H1 (cell line): ENCODE results near the gene SPOCK2. TPM values are rescaled to one million over a fixed set of nuclear protein-coding genes. Genes with fewer than 3 reads are reported as not detected.
A peak's percentile ranks its signal among the peaks of the same experiment; 100 is the strongest.

Experiments
- CTCF ChIA-PET: fragments of 300-600 bp; sonication (Branson Sonifier 250); formaldehyde crosslinking; loops from one replicate; lab custom pipeline; 2021; ENCODE audit not compliant: partially characterized antibody; lab: Charles Lee
- POLR2A ChIA-PET: fragments of 300-600 bp; sonication (Branson Sonifier 250); formaldehyde crosslinking; loops from one replicate; lab custom pipeline; 2021; ENCODE audit warnings: inconsistent platforms; ENCODE audit not compliant: partially characterized antibody; lab: Charles Lee
- DNase-seq, 2 experiments: peaks; one replicate each; pipeline versions ENCODE4 v3.0.0 to v3.0.0-alpha.2; 2010 to 2022; ENCODE audit warnings: low spot score in 2 of 2, low read depth in 1 of 2, mixed read lengths in 1 of 2
- FAIRE-seq: peaks from 2 replicates; lab custom pipeline; 2011; peaks lifted over from hg19 to GRCh38; lab: Jason Lieb, UNC
- H2AFZ ChIP-seq: 2 replicates; pipeline ENCODE4 v1.8.1; 2012; ENCODE audit warnings: low read length, inconsistent platforms
- H2AK5ac ChIP-seq: 2 replicates; pipeline ENCODE4 v1.6.1; 2013; ENCODE audit warnings: low read depth, low read length
- H2BK120ac ChIP-seq: replicated peaks from 2 replicates; pipeline ENCODE3; 2013; ENCODE audit warnings: low read depth, low read length, inconsistent platforms
- H2BK12ac ChIP-seq: 2 replicates; pipeline ENCODE4 v1.6.1; 2013; ENCODE audit warnings: low read depth, low read length
- H2BK15ac ChIP-seq: 2 replicates; pipeline ENCODE4 v1.6.1; 2013; ENCODE audit warnings: low read length
- H2BK20ac ChIP-seq: 2 replicates; pipeline ENCODE4 v1.6.1; 2013; ENCODE audit warnings: low read length
- H2BK5ac ChIP-seq: 2 replicates; pipeline ENCODE4 v1.6.1; 2013; ENCODE audit warnings: low read depth, low read length
- H3K14ac ChIP-seq: 2 replicates; pipeline ENCODE4 v1.6.1; 2013; ENCODE audit warnings: inconsistent platforms; ENCODE audit not compliant: insufficient read length
- H3K18ac ChIP-seq: 2 replicates; pipeline ENCODE4 v1.6.1; 2013; ENCODE audit warnings: low read length; ENCODE audit errors: extremely low read depth
- H3K23ac ChIP-seq: 2 replicates; pipeline ENCODE4 v1.6.1; 2013; ENCODE audit warnings: inconsistent platforms; ENCODE audit not compliant: insufficient read length
- H3K23me2 ChIP-seq: 2 replicates; pipeline ENCODE4 v1.6.1; 2013; ENCODE audit warnings: low read depth, low read length
- H3K27ac ChIP-seq: 2 replicates; pipeline ENCODE4 v1.6.1; 2011; ENCODE audit warnings: low read depth, low read length, inconsistent platforms
- H3K27me3 ChIP-seq, 4 experiments: replicated peaks in 1 of 4; 1 replicate in 1 of 4; 2 replicates in 3 of 4; pipeline versions ENCODE4 v1.6.1 to v1.8.1; 2011 to 2013; ENCODE audit warnings: low read length in 3 of 4, mild to moderate bottlenecking in 3 of 4, inconsistent platforms in 2 of 4, mixed read lengths in 2 of 4, moderate library complexity in 1 of 4; ENCODE audit not compliant: control insufficient read depth in 3 of 4, insufficient read depth in 3 of 4; ENCODE audit errors: extremely low read depth in 1 of 4
- H3K36me3 ChIP-seq, 4 experiments: 2 replicates each; pipeline versions ENCODE4 v1.6.1 to v1.8.1; 2011 to 2013; ENCODE audit warnings: mild to moderate bottlenecking in 4 of 4, low read length in 3 of 4, moderate library complexity in 2 of 4, control low read depth in 1 of 4, inconsistent platforms in 1 of 4; ENCODE audit not compliant: insufficient read depth in 4 of 4, control insufficient read depth in 2 of 4
- H3K4ac ChIP-seq: replicated peaks from 2 replicates; pipeline ENCODE3; 2013; ENCODE audit warnings: low read length, low read depth, mixed read lengths, inconsistent platforms; ENCODE audit not compliant: insufficient read length
- H3K4me1 ChIP-seq, 4 experiments: replicated peaks in 1 of 4; 1 replicate in 1 of 4; 2 replicates in 3 of 4; pipeline versions ENCODE4 v1.6.1 to v1.8.1; 2011 to 2013; ENCODE audit warnings: low read length in 3 of 4, inconsistent platforms in 2 of 4, mixed read lengths in 1 of 4; ENCODE audit not compliant: insufficient read depth in 4 of 4, control insufficient read depth in 3 of 4
- H3K4me2 ChIP-seq, 2 experiments: 2 replicates each; pipeline versions ENCODE4 v1.6.1 to v1.8.1; 2011 to 2013; ENCODE audit warnings: low read depth in 2 of 2, low read length in 2 of 2, control low read depth in 1 of 2, inconsistent platforms in 1 of 2, mild to moderate bottlenecking in 1 of 2; ENCODE audit not compliant: insufficient read depth in 1 of 2
- H3K4me3 ChIP-seq, 4 experiments: fragments of 200-600, 300-600 bp in 1 of 4; sonication (generic), shearing (Covaris generic), sonication (Bioruptor Twin) in 1 of 4; 2 replicates each; pipeline versions ENCODE4 v1.5.1 to v1.8.1; 2011 to 2016; ENCODE audit warnings: low read length in 4 of 4, low read depth in 3 of 4, control low read depth in 2 of 4, inconsistent platforms in 2 of 4, mild to moderate bottlenecking in 2 of 4, mixed read lengths in 1 of 4, moderate library complexity in 1 of 4; ENCODE audit not compliant: insufficient read depth in 2 of 4; ENCODE audit errors: extremely low read depth in 1 of 4
- H3K56ac ChIP-seq: replicated peaks from 2 replicates; pipeline ENCODE3; 2013; ENCODE audit warnings: low read depth, mild to moderate bottlenecking, mixed read lengths, low read length, inconsistent platforms; ENCODE audit not compliant: insufficient read length
- H3K79me1 ChIP-seq: 2 replicates; pipeline ENCODE4 v1.6.1; 2013; ENCODE audit warnings: low read depth, low read length, control low read depth
- H3K79me2 ChIP-seq, 2 experiments: 2 replicates each; pipeline versions ENCODE4 v1.6.1 to v1.8.1; 2012 to 2013; ENCODE audit warnings: low read length in 2 of 2, mild to moderate bottlenecking in 2 of 2, inconsistent platforms in 1 of 2; ENCODE audit not compliant: insufficient read depth in 2 of 2, control insufficient read depth in 1 of 2
- H3K9ac ChIP-seq, 4 experiments: replicated peaks in 1 of 4; 1 replicate in 1 of 4; 2 replicates in 3 of 4; pipeline versions ENCODE4 v1.6.1 to v1.8.1; 2011 to 2013; ENCODE audit warnings: low read depth in 3 of 4, low read length in 3 of 4, control low read depth in 2 of 4, mild to moderate bottlenecking in 2 of 4, moderate library complexity in 2 of 4, inconsistent platforms in 1 of 4; ENCODE audit errors: extremely low read depth in 1 of 4
- H3K9me3 ChIP-seq, 2 experiments: 2 replicates each; pipeline versions ENCODE4 v1.6.1 to v1.8.1; 2012 to 2013; ENCODE audit warnings: mild to moderate bottlenecking in 2 of 2, moderate library complexity in 2 of 2, control low read depth in 1 of 2, inconsistent platforms in 1 of 2, low read depth in 1 of 2, low read length in 1 of 2, mixed read lengths in 1 of 2; ENCODE audit not compliant: insufficient read depth in 2 of 2
- H4K20me1 ChIP-seq, 2 experiments: replicated peaks in 1 of 2; 2 replicates each; pipeline versions ENCODE3 to v1.8.1; 2011 to 2013; ENCODE audit warnings: inconsistent platforms in 2 of 2, low read length in 2 of 2, mild to moderate bottlenecking in 1 of 2; ENCODE audit not compliant: insufficient read depth in 2 of 2, control insufficient read depth in 1 of 2
- H4K5ac ChIP-seq: 2 replicates; pipeline ENCODE4 v1.6.1; 2013; ENCODE audit warnings: low read length, low read depth, mixed read lengths, inconsistent platforms; ENCODE audit not compliant: insufficient read length
- H4K8ac ChIP-seq: 2 replicates; pipeline ENCODE4 v1.8.0; 2013; ENCODE audit warnings: mild to moderate bottlenecking, moderate library complexity, low read length, inconsistent platforms; ENCODE audit not compliant: insufficient read depth; ENCODE audit errors: extremely low read depth
- H4K91ac ChIP-seq: replicated peaks from 2 replicates; pipeline ENCODE3; 2013; ENCODE audit warnings: low read length, mixed read lengths, inconsistent platforms; ENCODE audit not compliant: insufficient read length
- ATF2 ChIP-seq: IDR thresholded peaks from 2 replicates; pipeline ENCODE4 v1.6.1; 2012; ENCODE audit warnings: low read length, inconsistent platforms
- BACH1 ChIP-seq: IDR thresholded peaks from 2 replicates; pipeline ENCODE4 v1.6.1; 2012; ENCODE audit warnings: low read length, improper control_type of control experiment
- CHD1 ChIP-seq: IDR thresholded peaks from 2 replicates; pipeline ENCODE4 v1.6.1; 2012; ENCODE audit warnings: low read depth, low read length, improper control_type of control experiment
- EP300 ChIP-seq, 2 experiments: IDR thresholded peaks; 1 replicate in 1 of 2; 2 replicates in 1 of 2; pipeline ENCODE4 v1.6.1; 2011 to 2012; ENCODE audit warnings: low read depth in 2 of 2, low read length in 2 of 2, mild to moderate bottlenecking in 2 of 2, borderline replicate concordance in 1 of 2, inconsistent platforms in 1 of 2, moderate library complexity in 1 of 2
- EZH2 ChIP-seq: fragments of 200-600 bp; sonication (generic); IDR thresholded peaks from 2 replicates; pipeline ENCODE4 v1.7.1; 2012; ENCODE audit warnings: low read depth, mild to moderate bottlenecking, moderate library complexity, low read length, inconsistent platforms; ENCODE audit not compliant: severe bottlenecking
- HDAC2 ChIP-seq, 2 experiments: fragments of 300-600 bp in 1 of 2; sonication (generic) in 1 of 2; IDR thresholded peaks; 2 replicates each; pipeline ENCODE4 v1.6.1; 2011 to 2012; ENCODE audit warnings: low read depth in 2 of 2, low read length in 2 of 2, mild to moderate bottlenecking in 2 of 2, moderate library complexity in 2 of 2, borderline replicate concordance in 1 of 2, inconsistent platforms in 1 of 2
- KDM4A ChIP-seq: IDR thresholded peaks from one replicate; pipeline ENCODE4 v1.7.1; 2012; ENCODE audit warnings: low read depth, mild to moderate bottlenecking, moderate library complexity, low read length, inconsistent platforms; ENCODE audit not compliant: severe bottlenecking
- MAFK ChIP-seq: IDR thresholded peaks from 2 replicates; pipeline ENCODE4 v1.6.1; 2012; ENCODE audit warnings: low read depth, mild to moderate bottlenecking, improper control_type of control experiment, low read length
- RNF2 ChIP-seq: fragments of 200-900, 300-1000 bp; sonication (generic); IDR thresholded peaks from 2 replicates; pipeline ENCODE4 v1.7.1; 2016; ENCODE audit warnings: borderline replicate concordance, low read depth, mild to moderate bottlenecking, antibody characterized with exemption, low read length; ENCODE audit not compliant: poor library complexity, severe bottlenecking; ENCODE audit errors: missing control alignments
- WGBS, 2 experiments: shearing (Covaris generic) in 1 of 2; methylation state at CpG; one replicate each; pipeline versions ENCODE4 v1.1.6 to v1.1.7; 2013 to 2015; ENCODE audit warnings: low lambda C conversion rate in 2 of 2, mixed read lengths in 2 of 2, inconsistent platforms in 1 of 2, low coverage in 1 of 2, missing lambda C conversion rate in 1 of 2; ENCODE audit not compliant: insufficient replicate concordance in 2 of 2, insufficient coverage in 1 of 2, insufficient read length in 1 of 2; ENCODE audit errors: extremely low coverage in 1 of 2, missing lambda C conversion rate in 1 of 2; 5-methylcytosine and 5-hydroxymethylcytosine counted together
- polyA plus RNA-seq, 7 experiments: library from polyadenylated mRNA; depleted of rRNA in 3 of 7; stranded (reverse) in 5 of 7; unstranded in 2 of 7; fragments of >200 nt in 5 of 7; fragments of 200-250 nt in 2 of 7; gene quantifications; 1 replicate in 5 of 7; 2 replicates in 1 of 7; 4 replicates in 1 of 7; pipeline versions ENCODE4 v1.2.1 to v1.2.3, GENCODE V29; 2011 to 2013; ENCODE audit warnings: missing spikeins in 2 of 7, mixed read lengths in 2 of 7
- total RNA-seq: library from RNA; stranded (reverse); fragmentation: NEBNext Ultra II Directional; extraction: Animal tissue kit (Norgen Biotek cat#: 25700); gene quantifications from 2 replicates; pipeline ENCODE4 v1.2.1, GENCODE V29; 2021

Gene SPOCK2
- total and polyA plus RNA-seq, 2 of the 8 experiments (the other 6 are each of a cell fraction or from before 2014, with no cell fraction given) = 1.5 to 1.9 TPM

GRCh38 chr10:72087392-72087968 is 871 bp downstream of the SPOCK2 start:
- Histone ChIP-seq H2BK120ac (no peak overlapping the region), H3K27ac (no peak overlapping the region)
- TF ChIP-seq KDM4A = peak; percentile 88
- peak; percentile 14 for TF ChIP-seq RNF2
- TF ChIP-seq EP300 (IDR thresholded peaks at IDR 0.05; ENCODE audit: borderline replicate concordance in 1 of 2, low read depth in 2 of 2, low read length in 2 of 2) = no peak
- peak; percentile 19; the same call in 1 of the 2 replicates for TF ChIP-seq BACH1
- TF ChIP-seq MAFK = no peak
- TF ChIP-seq ATF2 = no peak
- TF ChIP-seq EZH2 = peak; percentile 86
- no peak for TF ChIP-seq HDAC2 (IDR thresholded peaks at IDR 0.05; ENCODE audit: borderline replicate concordance in 1 of 2, low read depth in 2 of 2, low read length in 2 of 2)
- no peak for TF ChIP-seq CHD1

More at GRCh38 chr10:72087392-72087968, 871 bp downstream of the SPOCK2 start:
- Histone ChIP-seq H3K27me3 (peaks cover 19 to 50% (median 45%) of the 10 kb centered on the region in 4 experiments), H3K56ac (no peak overlapping the region), H3K18ac (no peak overlapping the region; the same call in 1 of the 2 replicates), H3K4me2 (peak overlapping the region; percentile 76 to 82), H3K9ac (no peak overlapping the region), H2BK5ac (no peak overlapping the region), H3K4ac (no peak overlapping the region), H3K9me3 (no peaks in the 10 kb centered on the region), H3K23me2 (peaks cover 8% of the 10 kb centered on the region; the same call in 1 of the 2 replicates), H3K4me1 (peaks cover 3 to 22% (median 11%) of the 10 kb centered on the region in 4 experiments), H3K4me3 (peak overlapping the region; percentile 49 to 60 (median 54)), H4K5ac (no peak overlapping the region), H3K79me2 (no peaks in the 10 kb centered on the region), H4K20me1 (no peaks in the 10 kb centered on the region), H4K8ac (peak overlapping the region; percentile 0; the same call in 1 of the 2 replicates), H3K36me3 (no peaks in the 10 kb centered on the region; a peak in 1 of 8 replicates), H2BK12ac (no peak overlapping the region), H4K91ac (no peak overlapping the region), H2AFZ (no peak overlapping the region), H3K79me1 (no peaks in the 10 kb centered on the region), H3K14ac (no peak overlapping the region), H2BK15ac (no peak overlapping the region), H2BK20ac (no peak overlapping the region), H3K23ac (no peak overlapping the region), H2AK5ac (no peak overlapping the region)
- CTCF ChIA-PET = interaction anchor here (1.5 to 3.8 kb wide), 3 partner anchors 18 to 38 kb away, joined by 3 to 13 read pairs (median 9); no protein-coding TSS in a partner anchor
- DNase-seq (peak in 1 of 2 experiments; percentile 66), FAIRE-seq (no peak)
- POLR2A ChIA-PET = interaction anchor here (0.6 to 2.5 kb wide), 7 partner anchors 8 to 266 kb away, joined by 3 to 13 read pairs (median 3); partner anchors contain the start of gene DDIT4
- WGBS, 2 experiments = 3% methylated on average over 15 of the region's 50 CpGs; no CpG with 5 or more reads in 1 of the 2 experiments
